HL-60/S4 treated with phorbol 12-myristate 13-acetate at 8.2 ng/mL for 4 days and 3 days (cell line): Measurements from ENCODE around the gene GRAMD4.
"Not testable (repeated sequence)": the region's sequence is repeated elsewhere in the genome, so short reads cannot be mapped to it uniquely, and the experiment has no call there.

Experiments used
- in situ Hi-C: fragments of 300-500 bp; cut with MboI; formaldehyde crosslinking; loops from 2 replicates; pipeline ENCODE4 v1.15.0; 2022; ENCODE audit warnings: low sequenced_read_pairs

GRAMD4 gene

GRCh38 chr22:46617986-46618647, 2.1 kb upstream of the GRAMD4 start:
- in situ Hi-C loops, result no loop called here

GRCh38 chr22:46618667-46619066, 1.5 kb upstream of the GRAMD4 start:
- in situ Hi-C loops, result no loop called here

- in situ Hi-C loops, result no loop called here
Measured at GRCh38 chr22:46619240-46619829, 851 bp upstream of the GRAMD4 start.

GRCh38 chr22:46620588-46621242, 529 bp downstream of the GRAMD4 start:
- in situ Hi-C loops, result no loop called here

- in situ Hi-C loops, result not testable (repeated sequence)
Measured at GRCh38 chr22:46621243-46621930, 1.2 kb downstream of the GRAMD4 start.

- in situ Hi-C loops, result no loop called here
Measured at GRCh38 chr22:46622081-46622521, 1.9 kb downstream of the GRAMD4 start.

GRCh38 chr22:46625113-46625842, 5.1 kb downstream of the GRAMD4 start:
- in situ Hi-C loops, result no loop called here

GRCh38 chr22:46625843-46626349, 5.7 kb downstream of the GRAMD4 start:
- in situ Hi-C loops, result no loop called here

- in situ Hi-C loops, result no loop called here
Measured at GRCh38 chr22:46626356-46626755, 6.2 kb downstream of the GRAMD4 start.

- in situ Hi-C loops, result no loop called here
Measured at GRCh38 chr22:46626911-46627805, 7.0 kb downstream of the GRAMD4 start.

- in situ Hi-C loops, result no loop called here
Measured at GRCh38 chr22:46627806-46628482, 7.8 kb downstream of the GRAMD4 start.

GRCh38 chr22:46628756-46629155, 8.6 kb downstream of the GRAMD4 start:
- in situ Hi-C loops, result no loop called here

GRCh38 chr22:46629291-46629690, 9.1 kb downstream of the GRAMD4 start:
- in situ Hi-C loops, result no loop called here

- in situ Hi-C loops, result no loop called here
Measured at GRCh38 chr22:46631113-46631512, 10.9 kb downstream of the GRAMD4 start.

GRCh38 chr22:46632646-46633249, 12.6 kb downstream of the GRAMD4 start:
- in situ Hi-C loops, result no loop called here

GRCh38 chr22:46633334-46633890, 13.2 kb downstream of the GRAMD4 start:
- in situ Hi-C loops, result no loop called here

- in situ Hi-C loops, result no loop called here
Measured at GRCh38 chr22:46634011-46634699, 14.0 kb downstream of the GRAMD4 start.
